ENCODE results near the gene TLR10.
"Not testable (repeated sequence)": the region's sequence is repeated elsewhere in the genome, so short reads cannot be mapped to it uniquely, and the experiment has no call there.

The TLR10 gene

GRCh38 chr4:38769857-38770256 is 12.9 kb downstream of the TLR10 start:
- H3K36me3 ChIP-seq (replicated peaks; ENCODE audit: low read depth, low read length): peaks cover 79% of the 10 kb centered on the region
- H3K4me2 ChIP-seq (ENCODE audit: low read length): no peak overlapping the region
- peaks cover 37% of the 10 kb centered on the region for H3K9me3 ChIP-seq (ENCODE audit: insufficient read depth, low read length)
- H2AFZ ChIP-seq (ENCODE audit: low read depth, low read length): no peak overlapping the region
- H3K9ac ChIP-seq (ENCODE audit: low read length): no peak overlapping the region
- H3K4me1 ChIP-seq (ENCODE audit: low read length): peaks cover 6% of the 10 kb centered on the region; the same call in 1 of the 2 replicates
- no peaks in the 10 kb centered on the region for H4K20me1 ChIP-seq (ENCODE audit: insufficient read depth, low read length)
- peaks cover 28% of the 10 kb centered on the region for H3K79me2 ChIP-seq (ENCODE audit: low read length)
- no peak overlapping the region for H3K27ac ChIP-seq (ENCODE audit: low read length)
- H3K27me3 ChIP-seq (ENCODE audit: low read depth, low read length): no peaks in the 10 kb centered on the region
- TF ChIP-seq EZH2phosphoT487 (IDR thresholded peaks at IDR 0.05; ENCODE audit: low read depth) (no peak), CTCF (IDR thresholded peaks at IDR 0.05; ENCODE audit: low read depth, low read length) (no peak)
- H3K4me3 ChIP-seq (ENCODE audit: low read length): no peak overlapping the region

GRCh38 chr4:38769441-38769840 is 13.3 kb downstream of the TLR10 start:
- peaks cover 75% of the 10 kb centered on the region for H3K36me3 ChIP-seq (replicated peaks; ENCODE audit: low read depth, low read length)
- no peak overlapping the region for H3K9ac ChIP-seq (ENCODE audit: low read length)
- no peak overlapping the region for H3K4me3 ChIP-seq (ENCODE audit: low read length)
- H3K4me2 ChIP-seq (ENCODE audit: low read length): no peak overlapping the region
- H4K20me1 ChIP-seq (ENCODE audit: insufficient read depth, low read length): no peaks in the 10 kb centered on the region
- H3K79me2 ChIP-seq (ENCODE audit: low read length): peaks cover 24% of the 10 kb centered on the region
- H3K27me3 ChIP-seq (ENCODE audit: low read depth, low read length): no peaks in the 10 kb centered on the region
- peaks cover 6% of the 10 kb centered on the region; the same call in 1 of the 2 replicates for H3K4me1 ChIP-seq (ENCODE audit: low read length)
- H2AFZ ChIP-seq (ENCODE audit: low read depth, low read length): no peak overlapping the region
- TF ChIP-seq EZH2phosphoT487 (IDR thresholded peaks at IDR 0.05; ENCODE audit: low read depth) (no peak), CTCF (IDR thresholded peaks at IDR 0.05; ENCODE audit: low read depth, low read length) (no peak)
- peaks cover 33% of the 10 kb centered on the region for H3K9me3 ChIP-seq (ENCODE audit: insufficient read depth, low read length)
- peak overlapping the region; percentile 9; the same call in 1 of the 2 replicates for H3K27ac ChIP-seq (ENCODE audit: low read length)

GRCh38 chr4:38768968-38769394 is 13.8 kb downstream of the TLR10 start:
- Histone ChIP-seq H3K36me3 (replicated peaks; ENCODE audit: low read depth, low read length) (peaks cover 74% of the 10 kb centered on the region), H3K4me3 (ENCODE audit: low read length) (no peak overlapping the region), H3K4me1 (ENCODE audit: low read length) (peaks cover 9% of the 10 kb centered on the region; the same call in 1 of the 2 replicates), H2AFZ (ENCODE audit: low read depth, low read length) (no peak overlapping the region), H3K79me2 (ENCODE audit: low read length) (peaks cover 22% of the 10 kb centered on the region), H3K27me3 (ENCODE audit: low read depth, low read length) (no peaks in the 10 kb centered on the region), H3K9me3 (ENCODE audit: insufficient read depth, low read length) (peaks cover 28% of the 10 kb centered on the region; the same call in 1 of the 2 replicates), H4K20me1 (ENCODE audit: insufficient read depth, low read length) (no peaks in the 10 kb centered on the region), H3K9ac (ENCODE audit: low read length) (no peak overlapping the region), H3K4me2 (ENCODE audit: low read length) (no peak overlapping the region), H3K27ac (ENCODE audit: low read length) (peak overlapping the region; percentile 9; the same call in 1 of the 2 replicates)
- TF ChIP-seq EZH2phosphoT487 (IDR thresholded peaks at IDR 0.05; ENCODE audit: low read depth): no peak
- no peak for TF ChIP-seq CTCF (IDR thresholded peaks at IDR 0.05; ENCODE audit: low read depth, low read length)

GRCh38 chr4:38766940-38767339 is 15.8 kb downstream of the TLR10 start:
- H3K79me2 ChIP-seq (ENCODE audit: low read length): peaks cover 13% of the 10 kb centered on the region; the same call in 1 of the 2 replicates
- peaks cover 63% of the 10 kb centered on the region for H3K36me3 ChIP-seq (replicated peaks; ENCODE audit: low read depth, low read length)
- peaks cover 27% of the 10 kb centered on the region for H3K4me1 ChIP-seq (ENCODE audit: low read length)
- H3K27ac ChIP-seq (ENCODE audit: low read length); H3K9ac ChIP-seq (ENCODE audit: low read length); H2AFZ ChIP-seq (ENCODE audit: low read depth, low read length); H4K20me1 ChIP-seq (ENCODE audit: insufficient read depth, low read length); H3K4me3 ChIP-seq (ENCODE audit: low read length); H3K27me3 ChIP-seq (ENCODE audit: low read depth, low read length); H3K4me2 ChIP-seq (ENCODE audit: low read length): not testable (repeated sequence)
- peaks cover 21% of the 10 kb centered on the region; the same call in 1 of the 2 replicates for H3K9me3 ChIP-seq (ENCODE audit: insufficient read depth, low read length)

Measured in OCI-LY3 (cell line).